ENCODE results near the gene TMEM139. TPM values are rescaled to one million over a fixed set of nuclear protein-coding genes. Genes with fewer than 3 reads are reported as not detected.
"Not testable (repeated sequence)": the region's sequence is repeated elsewhere in the genome, so short reads cannot be mapped to it uniquely, and the experiment has no call there.

The TMEM139 gene
- polyA plus RNA-seq, 1 donor from 2014 or later: not detected

- peaks cover 1% of the 10 kb centered on the region for H3K27me3 Mint-ChIP-seq
- H3K27ac Mint-ChIP-seq: peak overlapping the region in 1 of 3 donors; percentile 60
- H3K4me3 Mint-ChIP-seq: peak overlapping the region in 2 of 4 donors; percentile 12 to 47
- peaks cover 1 to 9% (median 6%) of the 10 kb centered on the region in 3 donors for H3K9me3 Mint-ChIP-seq
- peaks cover 8% of the 10 kb centered on the region for H3K36me3 Mint-ChIP-seq
- peaks cover 30 to 53% (median 47%) of the 10 kb centered on the region in 3 donors for H3K4me1 Mint-ChIP-seq
These were observed 35.9 kb upstream of the TMEM139 start for GRCh38 chr7:143248761-143249354.

- Mint-ChIP-seq H3K27me3 (peaks cover 1% of the 10 kb centered on the region), H3K36me3 (peaks cover 11% of the 10 kb centered on the region), H3K9me3 (peaks cover 1 to 12% (median 9%) of the 10 kb centered on the region in 3 donors), H3K27ac (peak overlapping the region in 2 of 3 donors; percentile 60 to 79), H3K4me3 (peak overlapping the region in 2 of 4 donors; percentile 10 to 69), H3K4me1 (peaks cover 34 to 59% (median 50%) of the 10 kb centered on the region in 3 donors)
These were observed 34.6 kb upstream of the TMEM139 start for GRCh38 chr7:143250199-143250598.

- Mint-ChIP-seq H3K9me3 (peaks cover 1 to 12% (median 9%) of the 10 kb centered on the region in 3 donors), H3K27me3 (peaks cover 1% of the 10 kb centered on the region), H3K4me1 (peaks cover 40 to 57% (median 49%) of the 10 kb centered on the region in 3 donors)
These were observed 33.9 kb upstream of the TMEM139 start for GRCh38 chr7:143250822-143251221.

GRCh38 chr7:143252006-143252405 lies 32.8 kb upstream of the TMEM139 start:
- Mint-ChIP-seq H3K4me1 (peaks cover 49 to 56% (median 50%) of the 10 kb centered on the region in 3 donors), H3K9me3 (peaks cover 1 to 12% (median 9%) of the 10 kb centered on the region in 3 donors), H3K27ac (peak overlapping the region; percentile 24 to 79 (median 32)), H3K36me3 (peaks cover 13% of the 10 kb centered on the region), H3K4me3 (peak overlapping the region in 3 of 4 donors; percentile 1 to 65 (median 9)), H3K27me3 (peaks cover under 1% of the 10 kb centered on the region)

More at GRCh38 chr7:143250822-143251221, 33.9 kb upstream of the TMEM139 start:
- H3K4me3 Mint-ChIP-seq: peak overlapping the region in 3 of 4 donors; percentile 10 to 87 (median 31)
- peak overlapping the region in 2 of 3 donors; percentile 47 to 79 for H3K27ac Mint-ChIP-seq
- H3K36me3 Mint-ChIP-seq: peaks cover 13% of the 10 kb centered on the region

- H3K27me3 Mint-ChIP-seq: no peaks in the 10 kb centered on the region
- peaks cover 56 to 67% (median 61%) of the 10 kb centered on the region in 3 donors for H3K4me1 Mint-ChIP-seq
- peaks cover 1 to 7% (median 5%) of the 10 kb centered on the region in 3 donors for H3K9me3 Mint-ChIP-seq
- peak overlapping the region; percentile 89 to 95 (median 94) for H3K27ac Mint-ChIP-seq
- peaks cover 8% of the 10 kb centered on the region for H3K36me3 Mint-ChIP-seq
- peak overlapping the region in 2 of 4 donors; percentile 6 to 44 for H3K4me3 Mint-ChIP-seq
These were observed 29.2 kb upstream of the TMEM139 start for GRCh38 chr7:143255564-143255963.

GRCh38 chr7:143256325-143256724 lies 28.4 kb upstream of the TMEM139 start:
- Mint-ChIP-seq H3K4me1 (peaks cover 51 to 61% (median 57%) of the 10 kb centered on the region in 3 donors), H3K4me3 (peak overlapping the region in 3 of 4 donors; percentile 40 to 84 (median 44))

GRCh38 chr7:143256932-143257331 lies 27.8 kb upstream of the TMEM139 start:
- peak overlapping the region; percentile 23 to 84 (median 42) for H3K4me3 Mint-ChIP-seq
- H3K4me1 Mint-ChIP-seq: peaks cover 48 to 59% (median 54%) of the 10 kb centered on the region in 3 donors
- peaks cover 8% of the 10 kb centered on the region for H3K36me3 Mint-ChIP-seq
- H3K27me3 Mint-ChIP-seq: no peaks in the 10 kb centered on the region
- peaks cover 1 to 7% (median 3%) of the 10 kb centered on the region in 3 donors for H3K9me3 Mint-ChIP-seq
- peak overlapping the region; percentile 94 to 97 (median 95) for H3K27ac Mint-ChIP-seq

More at GRCh38 chr7:143256325-143256724, 28.4 kb upstream of the TMEM139 start:
- H3K27me3 Mint-ChIP-seq: no peaks in the 10 kb centered on the region
- H3K9me3 Mint-ChIP-seq: peaks cover 1 to 7% (median 3%) of the 10 kb centered on the region in 3 donors
- peaks cover 8% of the 10 kb centered on the region for H3K36me3 Mint-ChIP-seq
- H3K27ac Mint-ChIP-seq: peak overlapping the region; percentile 94 to 97 (median 95)

- Mint-ChIP-seq H3K9me3 (peaks cover 1 to 7% (median 3%) of the 10 kb centered on the region in 3 donors), H3K27ac (peak overlapping the region in 2 of 3 donors; percentile 88 to 95), H3K36me3 (peaks cover 8% of the 10 kb centered on the region), H3K4me1 (peaks cover 46 to 56% (median 51%) of the 10 kb centered on the region in 3 donors), H3K4me3 (peak overlapping the region in 2 of 4 donors; percentile 44 to 68), H3K27me3 (no peaks in the 10 kb centered on the region)
These were observed 27.3 kb upstream of the TMEM139 start for GRCh38 chr7:143257501-143257900.

- Mint-ChIP-seq H3K4me1 (peaks cover 46 to 59% (median 50%) of the 10 kb centered on the region in 3 donors), H3K36me3 (peaks cover 5% of the 10 kb centered on the region)
These were observed 25.9 kb upstream of the TMEM139 start for GRCh38 chr7:143258831-143259230.

GRCh38 chr7:143259765-143260164 lies 25.0 kb upstream of the TMEM139 start:
- Mint-ChIP-seq H3K9me3 (no peaks in the 10 kb centered on the region), H3K4me1 (peaks cover 50 to 63% (median 58%) of the 10 kb centered on the region in 3 donors), H3K4me3 (peak overlapping the region in 2 of 4 donors; percentile 88 to 93), H3K27ac (peak overlapping the region; percentile 86 to 94 (median 93)), H3K36me3 (peaks cover 2% of the 10 kb centered on the region), H3K27me3 (no peaks in the 10 kb centered on the region)

More at GRCh38 chr7:143258831-143259230, 25.9 kb upstream of the TMEM139 start:
- H3K9me3 Mint-ChIP-seq: peaks cover 0 to 6% (median 0%) of the 10 kb centered on the region in 3 donors
- H3K27me3 Mint-ChIP-seq: no peaks in the 10 kb centered on the region
- H3K27ac Mint-ChIP-seq: peak overlapping the region; percentile 86 to 94 (median 93)
- H3K4me3 Mint-ChIP-seq: peak overlapping the region; percentile 69 to 93 (median 86)

- no peaks in the 10 kb centered on the region for H3K9me3 Mint-ChIP-seq
- H3K4me3 Mint-ChIP-seq: peak overlapping the region; percentile 34 to 97 (median 66)
- no peaks in the 10 kb centered on the region for H3K36me3 Mint-ChIP-seq
- H3K4me1 Mint-ChIP-seq: peaks cover 46 to 55% (median 51%) of the 10 kb centered on the region in 3 donors
- H3K27me3 Mint-ChIP-seq: no peaks in the 10 kb centered on the region
- H3K27ac Mint-ChIP-seq: peak overlapping the region in 2 of 3 donors; percentile 27 to 84
These were observed 22.9 kb upstream of the TMEM139 start for GRCh38 chr7:143261901-143262300.

- Mint-ChIP-seq H3K4me1 (peaks cover 42 to 46% (median 43%) of the 10 kb centered on the region in 3 donors), H3K9me3 (no peaks in the 10 kb centered on the region), H3K4me3 (peak within 1 kb of the TSS; percentile 91 to 97 (median 95)), H3K27ac (peak within 1 kb of the TSS; percentile 76 to 98 (median 93)), H3K36me3 (no peaks in the 10 kb centered on the region), H3K27me3 (no peaks in the 10 kb centered on the region)
These were observed 21.2 kb upstream of the TMEM139 start, which contains the start of gene GSTK1 for GRCh38 chr7:143263266-143264195. Gene GSTK1 (plus strand): TSS chr7:143263441. CDS start chr7:143263514, 73 bp downstream.

- peaks cover 38 to 39% (median 38%) of the 10 kb centered on the region in 3 donors for H3K4me1 Mint-ChIP-seq
- not testable (repeated sequence) for H3K36me3 Mint-ChIP-seq, H3K9me3 Mint-ChIP-seq, H3K27me3 Mint-ChIP-seq
- peak overlapping the region; percentile 91 to 97 (median 95) for H3K4me3 Mint-ChIP-seq
- H3K27ac Mint-ChIP-seq: peak overlapping the region; percentile 76 to 98 (median 93)
These were observed 20.6 kb upstream of the TMEM139 start for GRCh38 chr7:143264196-143264568.

GRCh38 chr7:143265017-143265693 lies 19.6 kb upstream of the TMEM139 start:
- Mint-ChIP-seq H3K36me3 (no peaks in the 10 kb centered on the region), H3K4me3 (peak overlapping the region; percentile 58 to 97 (median 95)), H3K27ac (peak overlapping the region; percentile 61 to 98 (median 93))

More at GRCh38 chr7:143265017-143265693, 19.6 kb upstream of the TMEM139 start:
- Mint-ChIP-seq H3K27me3 (no peaks in the 10 kb centered on the region), H3K9me3 (no peaks in the 10 kb centered on the region), H3K4me1 (peaks cover 30 to 34% (median 31%) of the 10 kb centered on the region in 3 donors)
